Right cardiac atrium (tissue), 5 donors: ENCODE measurements around the gene CFAP210. TPM values are rescaled to one million over a fixed set of nuclear protein-coding genes. Genes with fewer than 3 reads are reported as not detected.
"Not testable (repeated sequence)": the region's sequence is repeated elsewhere in the genome, so short reads cannot be mapped to it uniquely, and the experiment has no call there.

Source experiments
- ATAC-seq, 2 donors: fragments of 200-7000 bp; cut with Tn5 transposase; one replicate each; pipeline versions ENCODE4 v1.8.0 to v1.9.1; 2020; ENCODE audit warnings: moderate library complexity in 2 of 2, mild to moderate bottlenecking in 1 of 2
- DNase-seq, 3 donors: peaks; one replicate each; pipeline ENCODE4 v3.0.0-alpha.2; 2020
- H3K27ac ChIP-seq: one replicate; pipeline ENCODE4 v1.5.1; 2013; ENCODE audit warnings: mild to moderate bottlenecking, low read length, control low read depth, moderate library complexity
- H3K27me3 ChIP-seq: one replicate; pipeline ENCODE4 v1.6.1; 2013; ENCODE audit not compliant: control insufficient read depth, insufficient read depth
- H3K4me1 ChIP-seq: one replicate; pipeline ENCODE4 v1.6.1; 2013; ENCODE audit warnings: low read length; ENCODE audit not compliant: control insufficient read depth, insufficient read depth
- H3K4me3 ChIP-seq: one replicate; pipeline ENCODE4 v1.5.1; 2013; ENCODE audit warnings: low read length, control low read depth
- H3K9me3 ChIP-seq: one replicate; pipeline ENCODE4 v1.6.1; 2013; ENCODE audit warnings: low read length; ENCODE audit not compliant: control insufficient read depth
- WGBS: extraction: QIAGEN DNeasy Blood & Tissue Kit; methylation state at CpG from one replicate; pipeline ENCODE4 v1.1.7; 2013; 5-methylcytosine and 5-hydroxymethylcytosine counted together
- intact Hi-C, 4 donors: fragments of 100-400 bp; cut with DNase I; formaldehyde crosslinking; loops; one replicate each; pipeline versions ENCODE4 v1.11.0 to v1.14.0; 2022 to 2023
- polyA plus RNA-seq: library from polyadenylated mRNA; stranded (reverse); fragments of 200-250 nt; gene quantifications from one replicate; pipeline ENCODE4 v1.2.3, GENCODE V29; 2013
- total RNA-seq, 4 donors: library from RNA; stranded (reverse); fragmentation: NEBNext Ultra II Directional; extraction: Animal tissue kit (Norgen Biotek cat#: 25700); gene quantifications; one replicate each; pipeline ENCODE4 v1.2.1, GENCODE V29; 2021
- donor health status: healthy with polysubstance abuse.
- donor health status: DM: no; HTN: yes; CAD: no.
- donor health status: DM: no; HTN: no; CAD: no.
- donor health status: DM: no; HTN: yes; CAD: no; lungs with severe emphysema.
- donor health status: DM: yes; HTN: yes; CAD: no.

CFAP210 gene
- total and polyA plus RNA-seq, 5 donors, result 0.14 TPM; not detected in 4

DNA sequence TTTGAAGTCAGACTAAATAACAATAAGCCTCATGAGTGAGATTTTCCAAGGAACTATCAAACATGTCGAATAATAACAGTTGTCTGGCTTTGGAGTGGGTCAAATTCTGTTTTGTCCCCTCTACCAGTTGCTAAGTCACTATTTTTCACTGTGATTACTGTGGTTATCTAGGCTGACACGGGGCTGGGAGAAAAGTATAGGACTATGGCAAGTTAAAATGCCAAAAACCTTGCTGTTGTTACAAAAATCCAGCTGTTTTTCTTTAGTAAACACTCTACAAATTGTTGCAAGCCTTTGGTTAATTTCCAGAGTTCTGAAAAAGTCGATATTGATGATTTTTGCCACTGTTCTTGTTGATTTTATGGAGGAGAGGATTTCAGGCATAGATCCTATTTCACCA is 1.5 kb downstream of the CFAP210 start:
- Histone ChIP-seq H3K4me3 (no peak overlapping the region), H3K4me1 (no peaks in the 10 kb centered on the region), H3K27me3 (no peaks in the 10 kb centered on the region), H3K9me3 (peaks cover 2% of the 10 kb centered on the region), H3K27ac (no peak overlapping the region)
- DNase-seq, result no peak
- no peak for ATAC-seq
- intact Hi-C loops, result no loop called here
- 61% methylated on average over 3 of the region's 3 CpGs for WGBS

DNA sequence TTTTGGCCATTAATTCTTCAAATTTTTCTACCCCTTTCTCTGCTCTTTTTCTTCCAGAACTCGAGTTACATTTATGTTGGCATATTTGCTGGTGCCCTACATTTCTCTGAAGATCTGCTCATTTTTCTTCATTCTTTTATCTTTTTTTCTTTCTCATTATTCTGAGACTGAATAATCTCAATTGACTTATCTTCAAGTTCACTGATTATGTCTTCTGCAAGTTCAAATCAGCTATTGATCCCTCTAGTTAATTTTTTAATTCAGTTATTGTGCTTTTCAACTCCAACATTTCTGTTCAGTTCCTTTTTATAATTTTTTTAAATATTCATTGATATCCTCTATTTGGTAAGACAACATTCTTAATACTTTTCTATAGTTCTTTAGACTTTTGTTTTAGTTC is 3.2 kb downstream of the CFAP210 start:
- ATAC-seq, result no peak
- WGBS, result 69% methylated on average over 1 of the region's 1 CpG
- H3K27ac ChIP-seq, result no peak overlapping the region
- no peaks in the 10 kb centered on the region for H3K27me3 ChIP-seq
- no peak overlapping the region for H3K4me3 ChIP-seq
- intact Hi-C loops, result no loop called here
- no peak for DNase-seq
- peaks cover 2% of the 10 kb centered on the region for H3K9me3 ChIP-seq
- no peaks in the 10 kb centered on the region for H3K4me1 ChIP-seq

DNA sequence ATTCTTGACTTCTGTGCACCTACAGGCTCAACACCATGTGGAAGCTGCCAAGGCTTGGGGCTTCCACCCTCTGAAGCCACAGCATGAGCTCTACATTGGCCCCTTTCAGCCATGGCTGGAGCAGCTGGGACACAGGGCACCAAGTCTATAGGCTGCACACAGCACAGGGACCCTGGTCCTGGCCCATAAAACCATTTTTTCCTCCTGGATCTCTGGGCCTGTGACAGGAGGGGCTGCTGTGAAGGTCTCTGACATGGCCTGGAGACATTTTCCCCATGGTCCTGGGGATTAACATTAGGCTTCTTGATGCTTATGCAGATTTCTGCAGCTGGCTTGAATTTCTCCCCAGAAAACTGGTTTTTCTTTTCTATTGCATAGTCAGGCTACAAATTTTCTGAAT is 6.3 kb downstream of the CFAP210 start:
- DNase-seq, ATAC-seq, H3K9me3 ChIP-seq, H3K4me1 ChIP-seq, intact Hi-C loops, H3K4me3 ChIP-seq, H3K27me3 ChIP-seq, H3K27ac ChIP-seq: not testable (repeated sequence)

DNA sequence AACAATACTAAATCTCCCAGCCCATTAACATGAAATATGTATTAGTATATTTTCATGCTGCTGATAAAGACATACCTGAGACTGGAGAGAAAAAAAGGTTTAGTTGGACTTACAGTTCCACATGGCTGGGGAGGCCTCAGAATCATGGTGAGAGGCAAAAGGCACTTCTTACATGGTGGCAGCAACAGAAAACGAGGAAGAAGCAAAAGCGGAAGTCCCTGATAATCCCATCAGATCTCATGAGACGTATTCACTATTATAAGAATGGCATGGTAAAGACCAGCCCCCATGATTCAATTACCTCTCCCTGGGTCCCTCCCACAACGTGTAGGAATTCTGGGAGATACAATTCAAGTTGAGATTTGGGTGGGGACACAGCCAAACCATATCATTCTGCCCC is 7.4 kb downstream of the CFAP210 start:
- H3K4me3 ChIP-seq, H3K9me3 ChIP-seq, H3K4me1 ChIP-seq, intact Hi-C loops, DNase-seq, ATAC-seq, H3K27ac ChIP-seq, H3K27me3 ChIP-seq: not testable (repeated sequence)
- 81% methylated on average over 4 of the region's 4 CpGs for WGBS

GRCh38 chr2:169684712-169685111 is 9.5 kb downstream of the CFAP210 start:
- DNase-seq, H3K9me3 ChIP-seq, H3K4me1 ChIP-seq, H3K4me3 ChIP-seq, H3K27me3 ChIP-seq, ATAC-seq, H3K27ac ChIP-seq, intact Hi-C loops: not testable (repeated sequence)
- WGBS, result 89% methylated on average over 2 of the region's 2 CpGs

- Histone ChIP-seq H3K4me3 (no peak overlapping the region), H3K9me3 (no peaks in the 10 kb centered on the region), H3K27ac (no peak overlapping the region), H3K27me3 (no peaks in the 10 kb centered on the region), H3K4me1 (no peaks in the 10 kb centered on the region)
- intact Hi-C loops, result no loop called here
- no peak for DNase-seq
- no peak for ATAC-seq
- whole genome bisulfite sequencing, result 73% methylated on average over 3 of the region's 3 CpGs
Observed at GRCh38 chr2:169684135-169684565, 10.1 kb downstream of the CFAP210 start.

GRCh38 chr2:169683425-169684134 is 10.6 kb downstream of the CFAP210 start:
- Histone ChIP-seq H3K27me3 (no peaks in the 10 kb centered on the region), H3K4me1 (no peaks in the 10 kb centered on the region), H3K9me3 (no peaks in the 10 kb centered on the region), H3K27ac (no peak overlapping the region), H3K4me3 (no peak overlapping the region)
- intact Hi-C loops, result no loop called here
- no peak for DNase-seq
- no peak for ATAC-seq
- 81% methylated on average over 3 of the region's 3 CpGs for WGBS

DNA sequence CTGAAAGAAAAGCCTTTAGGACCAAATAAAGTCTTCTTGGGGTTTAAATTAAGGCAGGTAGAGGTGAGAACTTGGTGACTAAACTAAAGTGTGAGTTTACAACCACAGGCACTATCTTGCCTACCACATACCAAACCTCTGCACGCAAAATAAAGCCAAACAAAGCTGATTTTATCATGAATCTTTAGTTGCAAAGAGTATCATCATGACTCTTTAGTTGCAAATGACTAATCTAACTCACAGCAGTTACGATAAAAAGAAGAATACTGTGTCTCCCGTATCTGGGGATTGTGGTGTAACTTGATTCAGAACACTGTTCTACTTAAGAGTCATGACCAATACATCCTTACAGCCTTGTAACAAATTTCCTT is 11.2 kb downstream of the CFAP210 start:
- WGBS, result 60% methylated on average over 3 of the region's 3 CpGs
- H3K9me3 ChIP-seq, result no peaks in the 10 kb centered on the region
- no peak overlapping the region for H3K27ac ChIP-seq
- intact Hi-C loops, result no loop called here
- DNase-seq, result no peak
- H3K4me3 ChIP-seq, result no peak overlapping the region
- no peaks in the 10 kb centered on the region for H3K4me1 ChIP-seq
- no peak for ATAC-seq
- no peaks in the 10 kb centered on the region for H3K27me3 ChIP-seq

DNA sequence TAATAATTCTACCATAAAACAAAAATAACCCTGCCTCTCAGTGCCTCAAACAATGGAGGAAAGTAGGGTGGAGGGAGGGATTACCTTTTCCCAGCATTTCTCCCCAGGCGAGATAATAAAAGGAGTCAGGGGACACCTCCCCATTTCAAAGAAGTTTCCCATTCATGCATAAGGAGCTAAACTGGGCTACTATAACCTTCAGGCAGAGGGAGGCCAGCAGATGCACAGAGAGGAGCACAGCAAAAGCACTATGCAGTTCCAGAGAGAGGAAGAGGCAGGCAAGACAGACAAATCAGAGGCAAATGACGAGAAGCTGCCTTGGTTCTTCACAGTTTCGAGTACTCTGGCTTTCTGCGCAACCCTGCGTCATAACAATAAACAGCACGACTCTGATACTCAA is 17.4 kb downstream of the CFAP210 start:
- intact Hi-C loops, result no loop called here
- Histone ChIP-seq H3K27me3 (no peaks in the 10 kb centered on the region), H3K4me1 (no peaks in the 10 kb centered on the region), H3K27ac (no peak overlapping the region), H3K4me3 (no peak overlapping the region), H3K9me3 (no peaks in the 10 kb centered on the region)
- DNase-seq (no peak), ATAC-seq (no peak)
- 85% methylated on average over 6 of the region's 6 CpGs for WGBS

DNA sequence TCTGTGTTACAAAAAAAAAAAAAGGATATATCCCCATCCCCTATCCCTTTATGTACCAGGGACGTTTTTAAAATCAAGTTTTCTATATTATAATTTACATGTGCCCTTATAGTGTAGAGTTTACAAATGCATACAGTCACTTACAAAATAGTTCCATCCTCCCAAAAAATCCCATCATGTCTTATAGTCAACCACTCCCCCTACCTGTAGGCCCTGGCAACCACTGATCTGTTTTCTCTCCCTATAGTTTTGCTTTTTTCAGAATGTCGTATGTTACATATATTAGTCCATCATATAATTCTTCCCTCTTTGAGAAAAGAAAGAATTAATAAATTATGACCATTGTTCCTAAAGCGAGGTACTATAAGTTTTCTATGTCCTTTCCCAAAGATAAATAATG is 17.8 kb downstream of the CFAP210 start:
- Histone ChIP-seq H3K4me1 (no peaks in the 10 kb centered on the region), H3K27me3 (no peaks in the 10 kb centered on the region), H3K9me3 (no peaks in the 10 kb centered on the region), H3K4me3 (no peak overlapping the region), H3K27ac (no peak overlapping the region)
- ATAC-seq (no peak), DNase-seq (no peak)
- intact Hi-C loops, result no loop called here
- 65% methylated on average over 3 of the region's 3 CpGs for WGBS

DNA sequence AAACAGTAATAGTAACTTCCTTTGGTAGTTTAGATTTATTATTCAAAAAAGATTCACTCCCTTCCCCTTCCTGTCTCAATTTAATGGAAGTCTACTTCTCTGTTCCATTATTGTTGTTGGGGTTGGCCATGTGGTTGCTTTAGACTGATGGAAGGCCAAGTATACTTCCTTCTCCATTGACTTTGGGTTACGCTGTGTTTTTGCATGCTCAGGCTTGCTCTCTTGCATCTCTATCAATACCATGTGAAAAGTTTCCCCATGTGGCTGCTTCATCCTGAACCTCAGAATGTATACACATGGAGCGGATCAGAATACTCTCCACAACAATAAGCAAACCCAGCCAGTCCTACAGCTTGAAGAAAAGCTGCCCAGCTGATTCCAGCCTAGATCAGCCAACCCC is 20.3 kb downstream of the CFAP210 start:
- H3K9me3 ChIP-seq, result no peaks in the 10 kb centered on the region
- no peak for ATAC-seq
- DNase-seq, result no peak
- no peak overlapping the region for H3K4me3 ChIP-seq
- no peaks in the 10 kb centered on the region for H3K4me1 ChIP-seq
- intact Hi-C loops, result no loop called here
- H3K27ac ChIP-seq, result no peak overlapping the region
- H3K27me3 ChIP-seq, result no peaks in the 10 kb centered on the region
- WGBS, result 93% methylated on average over 2 of the region's 2 CpGs

- no peak overlapping the region for H3K27ac ChIP-seq
- DNase-seq (no peak), ATAC-seq (no peak)
- no peaks in the 10 kb centered on the region for H3K27me3 ChIP-seq
- H3K9me3 ChIP-seq, result no peaks in the 10 kb centered on the region
- no peak overlapping the region for H3K4me3 ChIP-seq
- intact Hi-C loops, result no loop called here
- 63% methylated on average over 3 of the region's 3 CpGs for WGBS
- H3K4me1 ChIP-seq, result no peaks in the 10 kb centered on the region
Observed at GRCh38 chr2:169673106-169673505, 21.1 kb downstream of the CFAP210 start.
